NCI-H2107 (cell line): ENCODE data around the gene TATDN2.
"Not testable (repeated sequence)": the region's sequence is repeated elsewhere in the genome, so short reads cannot be mapped to it uniquely, and the experiment has no call there.

ENCODE experiments used
- DNase-seq: peaks from one replicate; lab custom pipeline; 2025; lab: John Stamatoyannopoulos, UW

Gene TATDN2

DNA sequence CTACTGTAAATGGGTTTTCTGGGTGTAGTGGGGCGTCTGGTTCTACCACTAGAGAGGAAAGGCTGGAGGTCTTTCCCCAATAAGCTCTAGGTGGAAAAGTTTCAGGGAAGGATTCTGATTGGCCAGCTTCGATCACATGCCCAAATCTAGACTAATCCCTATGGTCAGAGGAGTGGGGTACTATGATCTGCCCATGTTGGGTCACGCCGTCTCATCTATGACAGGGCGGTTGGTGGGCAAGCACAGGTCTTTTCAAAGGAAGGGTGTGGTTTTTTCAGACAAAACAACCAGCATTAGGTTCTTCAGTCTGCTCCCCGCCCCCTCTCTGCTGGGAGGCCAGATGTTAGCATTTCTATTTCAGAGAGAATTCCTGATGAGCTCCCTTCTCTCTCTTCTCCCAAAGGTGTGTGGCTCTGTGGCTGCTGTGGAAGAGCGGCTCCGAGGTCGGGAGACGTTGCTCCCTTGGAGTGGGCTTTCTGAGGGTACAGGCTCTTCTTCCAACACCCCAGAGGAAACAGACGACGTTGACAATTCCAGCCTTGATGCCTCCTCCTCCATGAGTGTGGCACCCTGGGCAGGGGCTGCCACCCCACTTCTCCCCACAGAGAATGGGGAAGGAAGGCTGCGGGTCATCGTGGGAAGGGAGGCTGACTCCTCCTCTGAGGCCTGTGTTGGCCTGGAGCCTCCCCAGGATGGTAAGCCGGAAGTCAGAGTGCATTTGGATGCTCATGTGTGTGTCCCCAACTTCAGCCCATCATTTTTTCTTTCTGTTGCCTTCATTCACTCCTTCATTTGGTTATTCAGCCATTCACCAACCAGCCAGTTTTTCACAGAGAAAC is 9.7 kb upstream of the TATDN2 start:
- DNase-seq = no peak

GRCh38 chr3:10240799-10241198 is 7.5 kb upstream of the TATDN2 start:
- no peak for DNase-seq

DNA sequence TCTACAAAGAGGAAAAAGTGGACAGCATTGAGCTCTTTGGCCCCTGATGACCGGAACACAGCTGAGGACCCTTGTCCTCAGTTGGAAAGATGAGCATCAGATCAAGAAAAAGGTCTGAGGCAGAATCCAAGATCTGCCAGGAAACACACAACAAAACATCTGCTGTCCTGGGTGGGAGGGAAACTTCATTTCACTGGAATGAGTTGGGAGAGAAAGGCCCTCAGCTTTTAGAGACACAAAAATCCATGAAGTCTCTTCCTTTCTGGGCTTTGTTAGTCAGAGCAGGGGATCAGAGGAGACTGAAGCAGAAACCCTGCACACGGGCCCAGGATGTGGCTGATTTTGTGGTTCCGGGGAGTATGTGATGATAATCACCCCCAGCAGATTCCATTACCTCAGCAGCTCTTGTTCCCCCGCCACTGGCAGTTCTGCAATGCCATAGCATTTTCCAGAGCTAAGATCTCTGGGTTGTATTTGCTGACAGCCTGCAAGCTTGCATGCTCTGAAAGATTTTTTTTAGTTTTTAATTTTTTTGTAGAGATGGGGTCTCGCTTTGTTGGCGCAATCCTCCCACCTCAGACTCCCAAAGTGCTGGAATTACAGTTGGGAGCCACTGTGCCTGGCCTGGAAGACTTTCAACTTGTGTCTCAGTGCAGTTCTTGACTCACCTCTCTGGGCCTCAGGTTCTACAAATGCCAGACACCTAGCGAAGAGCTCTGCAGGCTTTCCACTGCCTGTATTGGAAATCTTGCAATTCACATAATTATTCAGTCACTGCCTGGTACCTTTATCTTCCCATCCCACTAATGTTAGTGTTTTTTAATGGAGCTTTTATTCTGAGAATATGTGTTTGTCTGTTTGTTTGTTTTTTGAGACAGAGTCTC is 5.8 kb upstream of the TATDN2 start:
- no peak for DNase-seq

DNA sequence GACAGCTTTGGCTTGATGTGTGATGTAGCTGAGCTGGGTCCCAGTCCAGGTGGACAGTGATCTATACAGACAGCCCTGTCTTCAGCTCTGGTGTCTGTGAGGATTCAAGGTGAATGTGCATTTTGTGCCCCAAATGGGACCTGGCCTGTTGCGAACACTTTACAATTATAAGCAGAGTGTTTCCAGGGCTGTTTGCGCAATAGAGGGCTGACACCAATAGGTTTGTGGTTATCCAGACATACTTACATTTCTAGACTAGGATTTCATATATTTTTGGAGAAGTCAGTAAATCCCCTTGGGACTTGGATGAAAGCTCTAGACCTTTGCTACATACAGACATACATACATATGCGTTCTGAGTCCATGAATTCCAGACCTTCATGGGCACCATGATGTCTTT is 4.2 kb upstream of the TATDN2 start:
- DNase-seq = no peak

- DNase-seq = no peak
Measured at GRCh38 chr3:10245081-10245712, 3.1 kb upstream of the TATDN2 start.

GRCh38 chr3:10247679-10248183 is 528 bp upstream of the TATDN2 start:
- DNase-seq = no peak

- DNase-seq = no peak
Measured at GRCh38 chr3:10248984-10249748, 907 bp downstream of the TATDN2 start.

DNA sequence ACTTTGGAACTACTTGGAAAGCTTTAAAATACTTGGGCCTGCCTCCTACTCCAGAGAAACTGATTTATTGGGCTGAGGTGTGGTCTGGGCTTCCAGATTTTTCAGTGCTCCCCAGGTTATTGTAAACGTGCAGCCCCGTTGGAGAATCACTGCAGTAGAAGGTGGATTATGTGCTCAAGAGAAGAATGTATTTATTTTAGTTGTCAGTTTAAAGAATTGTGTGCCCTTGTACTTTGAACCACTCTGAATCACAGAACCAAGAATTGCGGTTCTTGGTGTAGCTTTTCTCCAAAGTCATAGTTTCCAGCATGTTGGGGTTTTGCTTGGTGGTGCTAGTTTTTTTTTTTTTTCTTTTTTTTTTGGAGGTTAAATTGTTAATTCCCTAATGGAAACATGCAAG is 1.6 kb downstream of the TATDN2 start:
- no peak for DNase-seq

DNA sequence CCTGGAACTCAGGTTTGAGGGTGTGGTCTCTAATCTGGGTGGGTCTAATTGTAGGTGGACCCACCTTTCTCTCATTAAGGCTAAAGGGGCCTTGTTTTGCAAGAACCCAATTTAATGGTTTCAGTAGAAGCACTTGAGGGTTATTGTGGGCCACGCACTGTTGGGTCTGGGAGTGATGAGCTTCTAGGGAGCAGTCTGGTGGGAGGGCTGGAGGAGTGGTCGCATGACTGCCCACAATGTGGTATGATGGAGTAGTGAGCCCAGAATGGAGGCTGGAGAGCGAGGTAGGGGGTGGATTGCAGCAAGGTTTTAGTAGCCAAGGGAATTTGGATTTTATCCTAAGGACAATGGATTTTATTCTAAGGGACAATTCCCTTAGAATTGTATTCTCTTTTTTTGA is 2.7 kb downstream of the TATDN2 start:
- DNase-seq = no peak

GRCh38 chr3:10253731-10254130 is 5.5 kb downstream of the TATDN2 start:
- no peak for DNase-seq

DNA sequence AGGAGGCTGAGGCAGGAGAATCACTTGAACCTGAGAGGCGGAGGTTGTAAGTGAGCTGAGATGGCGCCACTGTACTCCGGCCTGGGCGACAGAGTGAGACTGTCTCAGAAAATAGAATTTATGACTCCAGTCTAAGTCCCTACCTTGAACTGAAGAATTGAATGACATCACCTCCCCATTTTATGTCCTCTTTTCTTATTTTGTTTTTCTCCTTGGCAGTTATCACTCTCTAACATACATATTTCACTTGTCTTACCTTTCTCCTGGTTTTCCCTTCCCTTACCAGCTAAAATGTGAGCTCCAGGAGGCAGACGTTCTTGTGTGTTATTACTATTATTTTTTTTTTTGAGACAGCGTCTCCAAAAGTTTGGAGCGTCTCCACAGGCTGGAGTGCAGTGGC is 7.6 kb downstream of the TATDN2 start:
- no peak for DNase-seq

- no peak for DNase-seq
Measured at GRCh38 chr3:10259036-10259435, 10.8 kb downstream of the TATDN2 start.

DNA sequence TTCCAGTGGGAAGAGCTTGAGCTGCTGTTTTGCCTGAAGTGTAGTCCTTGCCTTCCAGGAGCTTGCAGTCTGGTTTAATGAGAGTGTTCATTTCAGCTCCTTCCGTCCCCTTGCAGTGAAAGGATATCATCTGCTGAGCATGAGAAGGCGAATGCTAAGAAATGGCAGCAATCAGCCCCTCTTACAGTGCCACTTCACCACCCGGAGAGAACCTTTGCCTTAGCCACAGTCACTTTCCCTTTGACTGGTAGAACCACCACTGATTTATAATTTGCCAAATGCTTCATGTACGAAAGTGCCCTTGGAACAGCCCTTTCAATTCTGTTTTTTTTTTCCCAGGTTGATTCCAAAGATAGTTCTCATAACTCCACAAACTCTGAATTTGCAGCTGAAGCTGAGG is 11.5 kb downstream of the TATDN2 start:
- no peak for DNase-seq

DNA sequence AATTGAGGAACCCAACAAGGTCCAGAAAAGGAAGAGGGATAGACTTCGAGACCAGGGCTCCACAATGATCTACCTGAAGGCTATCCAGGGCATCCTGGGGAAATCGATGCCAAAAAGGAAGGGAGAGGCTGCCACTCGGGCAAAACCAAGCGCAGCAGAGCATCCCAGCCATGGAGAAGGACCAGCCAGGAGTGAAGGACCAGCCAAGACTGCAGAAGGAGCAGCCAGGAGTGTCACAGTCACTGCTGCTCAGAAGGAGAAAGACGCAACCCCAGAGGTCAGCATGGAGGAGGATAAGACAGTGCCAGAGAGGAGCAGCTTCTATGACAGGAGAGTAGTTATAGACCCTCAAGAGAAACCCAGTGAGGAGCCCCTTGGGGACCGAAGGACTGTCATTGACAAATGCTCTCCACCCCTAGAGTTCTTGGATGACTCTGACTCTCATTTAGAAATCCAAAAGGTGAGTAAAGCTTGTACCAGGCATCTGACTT is 12.0 kb downstream of the TATDN2 start:
- no peak for DNase-seq

DNA sequence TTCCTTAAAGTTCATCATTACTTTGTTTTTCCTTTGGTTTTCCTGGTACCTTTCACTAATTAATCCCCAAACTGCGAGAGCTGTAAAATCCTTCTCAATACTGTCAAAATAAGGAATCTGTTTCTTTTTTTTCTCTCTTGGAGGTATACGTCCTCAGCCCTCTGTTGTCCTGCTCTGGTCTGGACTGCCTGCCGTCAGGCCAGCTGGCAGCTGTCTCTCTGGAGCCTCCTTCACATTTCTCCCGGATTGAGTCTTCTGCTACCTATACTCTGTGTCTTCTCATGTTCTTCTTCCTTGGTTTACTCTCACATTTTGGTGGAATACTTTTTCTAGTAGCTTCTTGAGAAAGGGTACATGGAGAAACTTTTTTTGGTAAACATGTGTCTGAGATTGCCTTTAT is 13.8 kb downstream of the TATDN2 start:
- no peak for DNase-seq

DNA sequence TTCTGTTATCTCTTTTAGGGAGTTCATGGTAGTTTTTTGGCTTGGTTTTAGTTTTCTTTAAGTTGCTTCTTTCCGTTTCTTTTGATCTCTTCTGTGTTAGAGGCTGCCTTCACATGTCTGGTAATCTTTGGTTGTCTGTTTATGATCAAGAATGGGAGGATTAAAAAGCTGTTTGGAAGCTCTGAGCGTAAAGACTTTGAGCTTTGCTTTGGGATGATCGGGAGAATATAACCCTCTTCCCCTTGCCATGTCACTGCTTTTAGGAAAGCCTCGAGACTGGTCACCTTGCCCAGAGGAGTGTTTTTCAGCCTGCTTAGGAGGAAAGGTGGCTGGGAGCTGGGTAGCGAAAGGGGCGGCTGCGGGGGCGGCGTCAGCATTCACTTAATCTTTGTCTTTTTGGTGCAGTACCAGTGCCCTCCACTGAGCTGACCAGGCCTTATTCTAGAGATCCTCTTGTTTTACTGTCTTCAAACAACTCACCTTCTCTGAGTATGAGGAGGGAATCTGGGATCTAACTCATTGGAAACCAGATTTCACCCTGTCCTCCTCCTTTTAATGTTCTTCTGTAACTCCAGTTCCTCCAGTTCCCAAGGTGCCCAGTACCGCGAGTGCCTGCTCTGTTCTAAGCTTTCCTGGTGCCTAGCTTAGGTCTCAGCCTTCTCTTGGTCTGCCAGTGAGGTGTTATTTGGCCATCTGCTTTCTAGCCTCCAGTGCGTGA is 15.5 kb downstream of the TATDN2 start:
- DNase-seq = no peak

- no peak for DNase-seq
Measured at GRCh38 chr3:10265833-10266232, 17.6 kb downstream of the TATDN2 start.

DNA sequence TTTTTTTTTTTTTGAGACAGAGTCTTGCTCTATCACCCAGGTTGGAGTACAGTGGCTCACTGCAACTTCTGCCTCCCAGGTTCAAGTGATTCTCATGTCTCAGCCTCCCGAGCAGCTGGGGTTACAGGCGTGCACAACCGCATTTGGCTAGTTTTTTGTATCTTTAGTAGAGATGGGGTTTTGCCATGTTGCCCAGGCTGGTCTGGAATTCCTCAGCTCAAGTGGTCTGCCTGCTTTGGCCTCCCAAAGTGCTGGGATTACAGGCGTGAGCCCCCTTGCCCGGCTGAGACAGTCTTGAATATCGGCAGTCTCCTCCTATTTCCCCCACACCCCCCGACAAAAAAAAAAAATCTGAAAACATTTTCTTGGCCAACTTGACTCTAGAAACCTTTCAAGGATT is 18.7 kb downstream of the TATDN2 start:
- not testable (repeated sequence) for DNase-seq

DNA sequence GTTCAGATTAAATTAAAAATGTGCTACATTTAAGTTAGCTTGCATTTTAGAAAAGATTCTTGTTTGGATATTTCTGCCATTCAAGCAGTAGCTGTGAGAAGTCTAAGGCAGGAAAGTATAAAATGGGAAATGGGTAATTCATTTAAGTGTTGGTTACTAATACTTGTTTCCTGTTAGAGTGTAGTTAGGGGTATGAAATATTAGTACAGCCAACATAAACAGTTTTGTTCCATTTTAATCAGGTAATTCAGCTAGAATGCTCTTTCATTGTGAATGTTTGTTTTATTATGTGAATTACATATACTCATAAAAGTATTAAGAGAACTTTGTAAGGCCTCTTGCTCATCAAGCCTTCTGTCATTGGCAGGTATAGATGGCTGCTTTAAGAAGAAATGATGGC is 19.9 kb downstream of the TATDN2 start:
- no peak for DNase-seq

DNA sequence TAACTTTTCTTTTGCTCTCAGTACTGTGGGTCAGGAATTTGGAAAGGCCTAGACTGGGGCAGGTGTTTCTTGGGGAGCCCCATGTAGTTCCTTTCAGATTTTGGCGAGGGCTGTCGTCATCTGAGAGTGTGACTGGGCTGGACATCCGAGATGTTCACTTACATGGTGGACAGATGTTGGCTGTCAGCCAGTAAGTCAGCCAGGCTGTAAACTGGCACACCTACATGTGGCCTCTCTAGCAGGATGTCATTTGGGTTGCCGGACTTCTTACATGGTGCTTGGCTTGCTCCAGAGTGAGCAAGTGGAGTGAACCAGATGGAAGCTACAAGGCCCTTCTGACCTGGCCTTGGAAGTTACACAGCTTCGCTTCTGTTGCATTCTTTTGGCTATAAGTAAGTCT is 20.7 kb downstream of the TATDN2 start:
- DNase-seq = no peak

DNA sequence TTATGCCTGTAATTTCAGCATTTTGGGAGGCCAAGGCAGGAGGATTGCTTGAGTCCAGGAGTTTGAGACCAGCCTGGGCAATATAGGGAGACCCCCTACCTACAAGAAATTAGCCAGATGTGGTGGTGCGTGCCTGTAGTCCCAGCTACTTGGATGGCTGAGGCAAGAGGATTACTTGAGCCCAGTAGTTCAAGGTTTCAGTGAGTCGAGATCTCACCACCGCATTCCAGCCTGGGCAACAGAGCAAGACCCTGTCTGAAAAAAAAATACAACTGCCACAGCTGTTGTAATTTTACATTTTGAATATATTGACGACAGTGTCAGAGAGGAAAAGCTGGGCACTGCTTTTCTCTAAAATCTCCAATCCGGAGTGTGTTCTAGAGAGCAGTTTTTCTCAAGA is 21.2 kb downstream of the TATDN2 start:
- no peak for DNase-seq
